DMS114 treated with DMSO at 0.1 percent for 48 hours (cell line): Measurements from ENCODE around the gene RIPK1.
"Not testable (repeated sequence)": the region's sequence is repeated elsewhere in the genome, so short reads cannot be mapped to it uniquely, and the experiment has no call there.

ENCODE experiments used
- DNase-seq: peaks from one replicate; lab custom pipeline; 2025; ENCODE audit not compliant: unreplicated experiment; lab: John Stamatoyannopoulos, UW

Gene RIPK1

GRCh38 chr6:3133515-3133914 is 65.2 kb downstream of the RIPK1 start:
- no peak for DNase-seq

GRCh38 chr6:3135668-3136291 is 67.5 kb downstream of the RIPK1 start:
- no peak for DNase-seq

GRCh38 chr6:3136292-3137011 is 68.2 kb downstream of the RIPK1 start:
- no peak for DNase-seq

- no peak for DNase-seq
Measured at GRCh38 chr6:3137057-3137777, 68.9 kb downstream of the RIPK1 start.

GRCh38 chr6:3137873-3138272 is 69.6 kb downstream of the RIPK1 start:
- DNase-seq = not testable (repeated sequence)

GRCh38 chr6:3138341-3138740 is 70.0 kb downstream of the RIPK1 start:
- DNase-seq = no peak

GRCh38 chr6:3139090-3139903 is 71.0 kb downstream of the RIPK1 start:
- no peak for DNase-seq

GRCh38 chr6:3140201-3140600 is 71.9 kb downstream of the RIPK1 start:
- no peak for DNase-seq

- DNase-seq = no peak
Measured at GRCh38 chr6:3142536-3142935, 74.2 kb downstream of the RIPK1 start.

GRCh38 chr6:3143158-3143557 is 74.9 kb downstream of the RIPK1 start:
- no peak for DNase-seq

- no peak for DNase-seq
Measured at GRCh38 chr6:3144571-3144970, 76.3 kb downstream of the RIPK1 start.

- DNase-seq = no peak
Measured at GRCh38 chr6:3147914-3148757, 79.8 kb downstream of the RIPK1 start.

- no peak for DNase-seq
Measured at GRCh38 chr6:3151691-3152090, 83.4 kb downstream of the RIPK1 start.

GRCh38 chr6:3152689-3153088 is 84.4 kb downstream of the RIPK1 start:
- DNase-seq = no peak

GRCh38 chr6:3155416-3155815 is 87.1 kb downstream of the RIPK1 start:
- not testable (repeated sequence) for DNase-seq

GRCh38 chr6:3156184-3157130 is 88.2 kb downstream of the RIPK1 start:
- not testable (repeated sequence) for DNase-seq

- DNase-seq = peak; percentile 39
Measured at GRCh38 chr6:3157131-3157933, 89.0 kb downstream of the RIPK1 start, which contains the start of gene TUBB2A. Gene TUBB2A (minus strand): TSS chr6:3157544. CDS start chr6:3157463, 81 bp downstream.
